GM19240 (cell line): ENCODE results near the gene ISOC1.

ENCODE experiments used
- DNase-seq: peaks from one replicate; pipeline ENCODE4 v3.0.0; 2011; ENCODE audit warnings: low spot score; ENCODE audit not compliant: insufficient read length

ISOC1 gene

DNA sequence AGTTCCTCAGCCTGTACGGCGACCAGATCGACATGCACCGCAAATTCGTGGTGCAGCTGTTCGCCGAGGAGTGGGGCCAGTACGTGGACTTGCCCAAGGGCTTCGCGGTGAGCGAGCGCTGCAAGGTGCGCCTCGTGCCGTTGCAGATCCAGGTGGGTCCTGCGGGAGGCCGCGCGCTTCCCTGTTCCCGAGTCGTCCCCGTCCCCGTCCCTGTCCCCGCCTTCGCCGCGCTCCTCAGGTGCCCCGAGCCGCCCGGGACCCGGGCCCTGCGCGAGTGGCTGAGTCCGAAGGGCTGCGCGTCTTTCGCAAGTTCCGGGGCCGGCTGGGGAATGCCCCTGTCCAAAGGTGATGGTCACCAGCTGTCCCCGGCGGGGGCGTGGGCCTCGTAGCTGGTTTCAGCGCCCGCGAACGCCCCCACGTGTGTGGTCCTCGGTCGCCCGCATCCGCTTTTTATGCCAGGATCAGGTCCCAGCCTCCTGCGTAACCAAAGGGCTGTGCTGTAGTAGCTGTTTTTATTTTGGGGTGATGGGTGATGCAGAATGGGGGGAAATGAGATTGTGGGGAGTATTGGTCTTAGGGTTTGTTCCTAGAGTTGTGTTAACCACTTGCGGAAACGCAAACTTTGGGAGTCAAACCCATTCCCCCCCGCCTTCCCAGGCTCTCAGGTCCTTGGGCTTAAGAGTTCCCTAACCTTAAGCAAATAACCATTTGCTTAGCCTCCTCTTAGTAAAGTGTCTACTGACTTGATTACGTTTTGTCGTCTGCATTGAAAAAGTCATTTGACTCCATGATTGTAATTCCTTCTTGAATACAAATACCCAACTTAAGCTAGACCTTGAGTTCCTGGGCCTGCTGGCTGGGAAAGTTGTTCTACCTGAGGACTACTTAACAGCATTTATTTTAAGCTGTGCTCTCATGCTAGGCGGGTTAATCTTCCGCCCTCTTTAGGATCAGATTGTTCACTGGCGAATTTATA is 663 bp downstream of the ISOC1 start:
- DNase-seq: no peak

DNA sequence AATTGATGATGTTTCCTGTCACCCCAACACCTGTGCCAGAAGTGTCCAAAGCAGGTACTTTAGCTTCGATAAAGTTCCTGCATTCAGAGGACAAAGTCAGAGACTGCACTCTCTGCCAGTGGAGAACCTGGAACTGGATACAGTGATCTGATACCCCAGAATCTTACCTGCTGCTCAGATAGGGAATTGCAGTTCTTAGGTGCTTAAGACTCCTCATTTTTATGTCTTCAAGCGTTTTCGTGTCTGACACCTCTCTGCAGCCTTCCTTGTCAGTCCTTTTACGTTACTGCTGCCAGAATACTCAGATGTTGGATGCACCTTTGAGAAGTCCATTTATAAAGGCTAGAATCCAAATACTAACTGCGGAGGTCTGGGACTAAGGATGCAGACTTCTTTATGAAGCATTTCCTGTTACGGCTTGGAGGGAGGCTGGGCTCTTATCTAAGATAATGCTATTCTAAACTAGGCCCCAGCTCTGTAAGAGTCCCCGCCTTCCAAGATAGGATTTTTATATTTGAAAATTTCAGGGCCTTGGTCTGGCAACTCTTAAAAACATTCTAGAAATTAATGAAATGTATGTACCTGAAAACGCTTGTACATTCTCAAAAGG is 1.9 kb downstream of the ISOC1 start:
- no peak for DNase-seq

DNA sequence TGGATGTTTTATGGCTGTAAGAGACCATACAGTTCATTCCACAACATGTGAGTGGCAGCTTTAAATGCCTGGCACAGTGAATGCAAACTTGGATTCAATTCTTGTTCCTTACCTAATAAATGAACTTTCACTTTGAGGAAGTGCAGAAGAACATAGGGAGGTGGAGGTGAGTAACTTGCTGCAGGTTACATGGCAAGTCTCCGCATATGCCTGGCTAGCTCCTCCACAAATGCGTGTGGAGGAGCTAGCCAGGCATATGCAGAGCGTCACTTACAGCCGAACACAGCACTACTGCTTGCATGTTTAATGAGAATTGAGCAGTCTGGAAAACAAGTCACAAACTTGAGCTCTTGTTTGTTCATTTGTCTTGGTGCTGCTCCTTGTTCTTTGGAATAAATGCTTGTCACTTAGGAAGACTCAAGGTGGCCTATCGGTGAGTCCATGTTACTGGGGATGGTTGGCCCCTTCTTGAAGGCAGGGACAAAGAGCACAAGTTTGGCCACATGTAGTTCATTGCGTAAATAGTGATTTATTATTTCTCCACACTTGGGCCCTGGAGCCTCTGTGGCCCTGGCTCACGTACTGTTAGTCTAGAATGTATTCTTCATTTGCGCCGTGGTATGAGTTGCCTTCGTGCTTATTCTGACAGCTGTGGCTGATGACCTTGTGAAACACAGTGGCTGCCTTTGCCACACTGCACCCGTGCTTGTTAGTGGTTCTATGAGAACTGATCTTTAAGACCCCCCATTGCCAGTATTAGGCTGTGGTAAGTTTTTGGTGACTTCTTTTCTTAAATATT is 3.1 kb downstream of the ISOC1 start:
- no peak for DNase-seq

DNA sequence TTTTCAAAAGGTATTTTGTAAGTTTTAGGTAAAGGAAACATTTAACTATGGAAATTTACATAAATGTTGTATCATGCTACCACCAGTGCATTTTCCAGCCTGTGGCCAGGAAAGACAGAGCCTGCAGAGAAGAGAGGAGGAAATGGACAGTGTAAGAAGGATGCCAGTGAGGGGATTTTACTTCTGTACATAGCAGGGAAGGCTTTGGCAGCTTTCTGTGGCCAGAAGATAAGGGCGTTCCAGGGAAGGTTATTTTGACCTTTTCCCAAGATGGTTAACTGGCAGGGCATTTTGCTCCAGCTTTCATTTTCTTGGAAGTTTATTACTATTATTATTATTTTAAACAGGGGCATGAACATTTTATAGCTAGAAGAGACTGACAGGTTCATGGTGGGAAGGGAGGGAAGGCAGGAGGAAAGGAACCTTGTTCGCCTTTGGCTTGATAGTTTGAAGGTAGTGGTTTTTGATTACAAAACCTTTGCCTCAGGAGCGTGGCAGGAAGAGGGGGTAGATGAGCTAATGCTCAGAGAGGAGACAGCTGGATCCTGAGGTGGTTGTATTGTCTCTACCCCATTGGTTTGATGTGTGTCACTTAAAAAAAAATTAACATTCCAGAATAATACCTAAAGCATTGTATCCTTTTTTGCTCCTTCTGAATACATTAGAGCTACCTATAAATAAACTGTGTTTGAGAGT is 4.1 kb downstream of the ISOC1 start:
- DNase-seq: no peak

DNA sequence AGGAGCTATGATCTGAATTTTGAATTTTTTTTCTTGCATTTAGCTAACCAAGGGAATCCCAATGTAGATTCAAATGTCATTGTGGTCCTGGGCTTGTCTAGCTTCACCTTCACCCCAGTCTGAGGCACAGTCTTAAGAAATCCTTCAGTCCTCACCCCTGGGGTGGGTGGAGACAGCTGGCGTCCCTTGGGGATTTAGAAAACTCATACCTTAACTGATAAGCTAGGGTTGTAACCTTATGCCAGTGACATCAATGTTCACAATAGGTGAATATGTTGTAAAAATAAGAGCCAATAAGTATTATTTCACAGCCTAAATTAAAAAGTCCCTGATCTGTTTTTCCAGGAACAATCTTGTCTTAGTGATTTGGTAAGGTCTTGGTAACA is 4.6 kb downstream of the ISOC1 start:
- no peak for DNase-seq

DNA sequence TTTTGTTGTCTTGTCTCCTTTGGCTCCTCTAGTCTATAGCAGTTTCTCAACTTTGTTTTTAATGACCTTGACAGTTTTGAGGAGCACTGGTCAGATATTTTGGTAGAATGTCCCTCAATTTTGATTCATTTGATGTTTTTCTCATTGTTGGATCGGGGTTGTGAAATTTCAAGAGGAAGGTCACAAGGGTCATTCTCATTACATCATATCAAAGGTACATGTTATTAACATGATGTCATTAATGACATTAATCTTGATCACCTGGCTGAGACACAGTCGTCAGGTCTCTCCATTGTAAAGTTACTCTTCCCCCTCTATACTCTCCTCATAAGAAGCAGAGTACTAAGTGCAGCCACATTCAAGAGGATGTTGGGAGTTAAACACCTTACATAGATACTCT is 7.2 kb downstream of the ISOC1 start:
- DNase-seq: no peak

DNA sequence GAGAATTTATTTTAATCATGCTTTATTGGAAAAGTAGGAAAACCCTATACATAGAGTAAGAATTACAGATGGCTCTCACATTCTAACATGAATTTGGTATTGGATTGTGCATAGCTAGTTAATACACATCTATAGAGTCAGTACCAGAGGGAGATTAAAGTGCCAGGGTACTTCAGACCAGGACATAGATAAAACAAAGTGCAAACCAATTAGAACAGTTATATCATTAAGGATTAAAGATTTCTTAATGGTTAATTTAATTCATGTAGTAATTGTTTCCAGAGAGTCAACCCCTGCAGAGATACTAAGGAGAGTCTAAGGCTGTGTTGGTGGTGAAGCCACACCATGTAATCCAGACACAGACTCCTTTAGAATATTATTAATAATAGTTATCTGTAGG is 8.8 kb downstream of the ISOC1 start:
- no peak for DNase-seq

DNA sequence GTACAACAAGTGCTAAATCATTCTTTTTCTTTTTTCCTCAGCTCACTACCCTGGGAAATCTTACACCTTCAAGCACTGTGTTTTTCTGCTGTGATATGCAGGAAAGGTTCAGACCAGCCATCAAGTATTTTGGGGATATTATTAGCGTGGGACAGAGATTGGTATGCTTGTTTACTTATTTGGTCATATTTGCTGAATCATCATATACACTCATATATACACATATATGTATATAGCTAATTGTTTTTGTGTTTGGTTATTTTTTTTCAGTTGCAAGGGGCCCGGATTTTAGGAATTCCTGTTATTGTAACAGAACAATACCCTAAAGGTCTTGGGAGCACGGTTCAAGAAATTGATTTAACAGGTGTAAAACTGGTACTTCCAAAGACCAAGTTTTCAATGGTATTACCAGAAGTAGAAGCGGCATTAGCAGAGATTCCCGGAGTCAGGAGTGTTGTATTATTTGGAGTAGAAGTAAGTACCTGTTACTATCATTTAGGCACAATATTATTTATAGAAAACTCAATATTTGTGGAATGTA is 10.4 kb downstream of the ISOC1 start:
- DNase-seq: no peak

DNA sequence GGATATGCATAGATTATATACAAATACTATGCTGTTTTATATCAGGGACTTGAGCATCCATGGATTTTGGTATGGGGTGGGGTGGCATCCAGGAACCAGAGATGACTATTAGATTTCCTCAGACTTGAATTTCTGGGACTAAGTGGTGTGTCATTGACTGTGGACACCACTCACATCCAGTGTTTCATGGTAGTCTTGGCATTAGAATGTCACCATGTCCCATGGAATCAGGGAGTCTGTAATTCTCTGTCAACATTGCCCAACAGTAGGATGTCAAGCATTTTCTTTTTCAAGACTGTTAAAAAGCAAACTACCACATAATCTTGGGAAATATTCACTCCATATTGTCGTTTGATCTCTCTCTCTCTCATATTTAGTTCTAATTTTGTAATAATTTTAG is 13.1 kb downstream of the ISOC1 start:
- DNase-seq: no peak

DNA sequence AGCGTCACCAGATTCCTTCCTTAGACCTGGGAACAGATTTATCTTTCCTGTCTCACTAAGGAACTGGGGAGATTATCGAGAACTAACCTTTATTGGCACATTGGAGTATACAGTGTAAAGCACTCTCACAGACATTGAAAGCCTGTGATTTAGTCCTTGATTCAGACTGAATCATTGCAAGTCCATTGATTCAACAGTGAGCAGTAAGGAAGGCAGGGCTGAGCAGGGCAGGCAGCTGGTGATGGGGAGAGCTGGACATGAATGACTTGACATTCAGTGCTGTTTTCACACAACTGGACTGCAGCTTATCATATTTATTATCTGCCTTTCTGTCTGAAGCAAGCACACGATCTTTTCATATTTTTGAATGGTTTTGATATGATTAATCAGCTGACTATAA is 16.2 kb downstream of the ISOC1 start:
- no peak for DNase-seq

DNA sequence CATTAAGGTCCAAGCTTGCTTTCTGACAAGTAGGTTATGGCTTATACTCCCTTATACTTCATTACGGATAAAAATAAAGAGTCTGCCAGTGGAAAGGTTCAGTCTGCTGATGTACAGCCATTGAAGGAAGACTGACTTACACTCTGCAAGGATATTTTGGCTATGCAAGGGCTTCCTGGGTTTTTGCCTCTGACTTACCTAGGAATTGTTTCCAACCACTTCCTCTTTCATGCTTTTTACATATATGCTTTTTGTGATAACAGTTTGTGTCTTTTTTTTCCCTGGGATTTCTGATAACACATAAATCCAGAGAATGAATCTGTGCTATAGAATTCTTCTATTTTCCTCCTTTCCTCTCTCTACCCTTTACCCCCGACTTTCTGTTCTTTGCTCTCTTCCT is 16.8 kb downstream of the ISOC1 start:
- DNase-seq: no peak

DNA sequence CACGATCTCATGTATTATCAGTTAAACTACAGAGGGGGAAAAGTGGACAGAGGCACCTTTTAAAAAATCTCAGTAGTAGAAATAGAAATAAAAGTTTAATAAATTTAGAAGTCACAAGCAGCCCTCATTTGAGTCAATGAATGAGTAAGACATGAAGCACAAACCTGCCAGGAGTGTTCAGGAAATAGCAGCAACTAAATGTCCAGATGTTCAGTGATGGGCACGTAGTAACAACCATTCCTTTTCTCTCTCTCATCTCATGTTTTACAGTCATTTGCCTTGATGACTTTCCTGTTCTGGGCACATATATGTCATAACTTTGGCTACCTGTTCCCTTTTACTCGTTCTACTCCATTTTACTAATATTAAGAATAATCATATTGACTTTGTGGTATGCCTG is 17.7 kb downstream of the ISOC1 start:
- DNase-seq: no peak

DNA sequence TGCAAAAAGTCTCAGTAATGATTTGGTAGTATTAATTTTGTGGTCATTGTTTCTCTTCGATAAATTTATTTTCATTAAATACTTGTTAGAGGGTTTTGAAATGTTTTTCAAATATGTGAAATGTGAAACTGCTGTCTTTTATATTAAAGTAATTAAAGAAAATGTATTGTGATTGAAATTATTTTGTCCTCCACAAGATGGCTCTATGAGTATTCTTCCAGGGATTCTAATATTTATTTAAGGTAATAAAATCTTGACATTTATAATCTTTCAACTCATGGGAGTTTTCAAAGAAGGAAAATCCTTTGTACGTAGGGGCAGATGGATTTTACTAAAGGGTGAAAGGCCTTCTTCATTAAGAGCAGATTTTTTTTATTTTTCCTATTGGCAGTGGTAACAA is 19.3 kb downstream of the ISOC1 start:
- no peak for DNase-seq

DNA sequence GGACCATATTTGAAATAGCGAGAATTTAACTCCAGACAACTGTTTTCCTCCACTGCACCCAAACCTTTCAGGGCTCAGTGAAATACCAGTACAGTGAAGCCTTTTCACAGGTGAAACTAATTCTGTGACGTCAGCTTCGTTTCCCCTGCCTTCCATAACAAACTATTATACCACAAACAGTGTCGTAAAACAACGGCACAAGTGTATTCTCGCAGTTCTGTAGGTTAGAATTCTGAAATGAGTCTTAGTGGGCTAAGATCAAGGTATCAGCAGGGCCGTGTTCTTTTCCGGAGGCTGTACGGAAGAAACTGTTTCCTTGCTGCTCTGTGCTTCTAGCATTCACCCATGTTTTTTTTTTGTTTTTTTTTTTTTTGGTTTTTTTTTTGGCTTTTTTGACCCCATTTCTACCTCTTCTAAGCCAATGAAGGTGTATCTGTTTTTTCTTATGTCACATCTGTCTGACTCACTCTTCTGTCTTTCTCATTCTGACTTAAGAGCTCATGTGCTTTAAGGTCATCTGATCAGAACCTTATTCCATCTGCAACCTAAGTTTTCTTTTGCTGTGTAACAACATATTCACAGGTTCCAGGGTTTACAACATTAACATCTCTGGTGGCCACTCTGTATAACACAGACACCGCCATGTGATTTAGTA is 20.1 kb downstream of the ISOC1 start:
- no peak for DNase-seq

DNA sequence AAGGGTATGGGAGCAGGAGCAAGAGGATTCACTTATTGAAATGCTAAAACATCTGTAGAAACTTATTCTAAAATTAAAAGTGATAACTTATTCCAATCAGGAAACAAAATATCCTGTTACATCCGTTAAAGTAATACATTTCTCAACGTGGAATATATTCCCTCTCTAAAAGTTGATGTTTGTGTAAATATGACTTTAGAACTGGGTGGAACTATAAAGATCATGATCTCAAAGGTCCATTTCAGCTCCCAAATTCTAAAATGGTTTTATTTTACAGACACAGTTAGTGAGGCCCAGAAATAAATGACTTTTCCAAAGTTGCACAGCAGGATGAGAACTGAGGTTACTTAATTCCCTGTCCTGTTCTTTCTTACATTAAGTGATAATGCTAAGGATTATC is 21.1 kb downstream of the ISOC1 start:
- DNase-seq: no peak

DNA sequence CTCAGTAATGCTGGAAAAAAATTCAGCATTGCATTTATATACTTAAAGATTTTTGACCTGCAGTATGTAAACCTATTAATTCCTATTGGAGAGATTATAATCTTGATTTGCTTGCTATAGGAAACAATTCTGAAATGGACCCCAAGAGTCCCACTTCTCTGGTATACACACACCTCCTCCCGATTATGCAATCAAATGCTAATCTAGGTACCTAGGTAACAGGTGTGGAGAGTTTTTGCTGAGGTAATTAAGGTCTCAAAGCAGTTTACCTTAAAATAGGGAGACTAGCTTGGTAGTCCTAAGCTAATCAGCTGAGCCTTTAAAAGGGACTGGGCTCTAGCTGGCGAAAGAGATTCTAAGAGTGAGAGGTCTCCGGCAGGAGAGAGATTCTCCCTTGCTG is 22.2 kb downstream of the ISOC1 start:
- no peak for DNase-seq

DNA sequence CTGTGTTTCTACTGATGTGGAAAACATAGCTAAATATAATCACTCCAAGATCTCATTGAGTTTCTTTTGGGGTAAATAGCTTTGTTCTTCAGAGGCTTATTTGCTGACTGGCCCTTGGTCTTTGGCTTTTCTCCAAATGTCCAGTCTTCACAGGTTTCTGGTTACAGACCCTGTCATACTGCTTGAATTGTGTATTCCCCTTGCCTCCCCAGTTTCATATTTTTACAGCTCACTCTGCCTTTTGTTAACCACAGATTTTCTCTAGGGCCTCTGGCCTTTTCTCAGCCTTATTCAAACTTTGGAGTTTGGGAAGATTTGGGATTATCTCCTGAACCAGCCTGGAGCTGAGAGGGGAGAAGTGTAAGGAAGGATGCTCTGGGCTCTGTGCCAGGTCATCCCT is 23.9 kb downstream of the ISOC1 start:
- no peak for DNase-seq

DNA sequence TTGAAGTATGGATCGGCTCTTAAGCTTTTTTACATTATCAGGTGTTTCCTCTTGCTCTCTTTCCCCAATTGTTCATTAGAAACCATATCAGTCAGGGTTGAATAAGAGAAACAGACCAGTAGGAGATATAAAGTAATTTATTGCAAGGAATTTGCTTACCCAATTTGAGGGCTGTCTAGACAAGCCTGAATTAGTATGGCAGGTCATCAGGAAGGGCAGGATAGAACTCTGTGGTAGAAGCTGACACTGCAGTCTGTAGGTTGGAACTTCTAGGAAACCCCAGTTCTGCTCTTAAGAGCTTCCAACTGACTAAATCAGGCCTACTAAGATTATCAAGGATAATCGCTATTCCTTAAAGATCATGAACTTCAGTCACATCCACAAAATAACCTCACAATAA is 24.3 kb downstream of the ISOC1 start:
- no peak for DNase-seq

DNA sequence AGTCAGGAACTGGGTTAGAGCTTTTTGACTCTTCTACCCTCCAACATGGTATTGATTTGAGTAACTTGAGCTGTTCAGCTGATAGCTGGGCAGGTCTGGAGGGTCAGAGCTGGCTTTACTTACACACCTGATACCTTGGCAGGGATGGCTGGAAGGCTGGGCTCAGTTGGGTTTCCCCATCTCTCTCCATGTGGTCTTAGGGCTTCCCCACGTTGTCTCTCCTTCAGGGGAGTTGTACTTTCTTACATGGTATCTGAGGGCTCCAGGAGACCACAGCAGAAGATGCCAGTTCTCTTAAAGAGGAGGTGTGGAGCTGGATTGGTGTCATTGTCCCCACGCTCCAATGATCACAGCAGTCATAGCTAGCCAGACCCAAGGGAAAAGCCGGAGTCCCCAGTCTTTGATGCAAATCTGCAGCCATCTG is 25.6 kb downstream of the ISOC1 start:
- DNase-seq: no peak

DNA sequence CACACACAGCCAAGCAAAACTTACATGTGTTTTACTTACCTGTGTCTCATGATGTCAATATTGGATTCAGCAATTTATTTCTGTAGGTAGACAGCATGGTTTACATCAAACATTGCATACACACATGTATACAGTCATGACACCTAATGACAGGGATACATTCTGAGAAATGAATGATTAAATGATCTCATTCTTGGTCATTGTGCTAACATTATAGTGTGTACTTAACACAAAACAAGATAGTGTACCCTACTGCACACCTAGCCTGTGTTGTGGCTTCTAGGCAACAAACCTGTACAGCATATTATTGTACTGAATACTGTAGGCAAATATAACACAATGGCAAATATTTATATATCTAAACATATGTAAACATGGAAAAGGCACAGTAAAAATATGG is 28.0 kb downstream of the ISOC1 start:
- DNase-seq: no peak

DNA sequence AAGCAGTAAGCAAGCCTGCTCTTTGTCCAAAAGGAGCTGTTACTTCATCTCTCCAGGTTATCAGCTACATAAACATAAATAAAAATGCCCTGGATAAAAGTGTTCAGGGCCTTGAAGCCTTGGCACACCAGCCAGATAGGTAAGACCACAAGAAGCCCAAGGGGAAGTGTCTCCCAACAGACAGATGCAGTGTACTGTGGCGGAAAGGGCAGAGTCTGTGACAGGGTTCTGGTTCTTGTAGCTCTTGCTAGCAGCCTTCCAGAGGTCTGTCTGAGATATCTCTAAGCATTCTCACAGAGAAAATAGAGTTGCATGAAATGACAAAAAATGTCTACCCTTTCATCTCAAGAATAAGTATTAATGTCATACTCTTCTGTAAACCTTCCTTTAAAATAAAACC is 30.1 kb downstream of the ISOC1 start:
- DNase-seq: no peak
